ENCODE results near the gene G3BP2.

DNA sequence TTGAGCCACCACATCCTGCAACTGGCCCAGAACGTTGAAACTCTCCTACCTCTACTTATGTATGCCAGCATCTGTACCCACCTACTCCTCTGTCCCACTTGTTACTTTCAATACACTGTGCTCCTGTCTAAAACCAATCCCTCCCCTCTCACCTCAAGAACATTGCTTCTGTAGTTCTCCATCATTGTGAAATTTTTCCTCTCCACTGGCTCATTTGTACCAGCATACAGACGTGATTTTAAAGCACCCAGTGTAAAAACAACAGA, 25.7 kb upstream of the G3BP2 start:
- TF ChIP-seq, protein P1, sequence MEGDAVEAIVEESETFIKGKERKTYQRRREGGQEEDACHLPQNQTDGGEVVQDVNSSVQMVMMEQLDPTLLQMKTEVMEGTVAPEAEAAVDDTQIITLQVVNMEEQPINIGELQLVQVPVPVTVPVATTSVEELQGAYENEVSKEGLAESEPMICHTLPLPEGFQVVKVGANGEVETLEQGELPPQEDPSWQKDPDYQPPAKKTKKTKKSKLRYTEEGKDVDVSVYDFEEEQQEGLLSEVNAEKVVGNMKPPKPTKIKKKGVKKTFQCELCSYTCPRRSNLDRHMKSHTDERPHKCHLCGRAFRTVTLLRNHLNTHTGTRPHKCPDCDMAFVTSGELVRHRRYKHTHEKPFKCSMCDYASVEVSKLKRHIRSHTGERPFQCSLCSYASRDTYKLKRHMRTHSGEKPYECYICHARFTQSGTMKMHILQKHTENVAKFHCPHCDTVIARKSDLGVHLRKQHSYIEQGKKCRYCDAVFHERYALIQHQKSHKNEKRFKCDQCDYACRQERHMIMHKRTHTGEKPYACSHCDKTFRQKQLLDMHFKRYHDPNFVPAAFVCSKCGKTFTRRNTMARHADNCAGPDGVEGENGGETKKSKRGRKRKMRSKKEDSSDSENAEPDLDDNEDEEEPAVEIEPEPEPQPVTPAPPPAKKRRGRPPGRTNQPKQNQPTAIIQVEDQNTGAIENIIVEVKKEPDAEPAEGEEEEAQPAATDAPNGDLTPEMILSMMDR (IDR thresholded peaks at IDR 0.05; ENCODE audit: low read length) = no peak
- no peak for TF ChIP-seq EZH2 (optimal IDR thresholded peaks at IDR 0.05; ENCODE audit: low read depth, low read length)
